Neural progenitor cell (in vitro differentiated cells): ENCODE results near the gene CTNNBIP1. TPM values are rescaled to one million over a fixed set of nuclear protein-coding genes. Genes with fewer than 3 reads are reported as not detected.

Experiments
- DNase-seq: peaks from one replicate; pipeline ENCODE4 v3.0.0-alpha.2; 2016; ENCODE audit warnings: low spot score
- H2AFZ ChIP-seq: fragments of 200-600 bp; sonication (generic); replicated peaks from 2 replicates; pipeline ENCODE4 v1.6.1; 2016; ENCODE audit warnings: antibody characterized with exemption
- H3F3A ChIP-seq: fragments of 200-600 bp; sonication (generic); 2 replicates; pipeline ENCODE4 v1.6.1; 2016; ENCODE audit warnings: antibody characterized with exemption, low read depth
- H3K27ac ChIP-seq: fragments of 200-600 bp; sonication (generic); 2 replicates; pipeline ENCODE4 v1.5.1; 2016; ENCODE audit warnings: mild to moderate bottlenecking
- H3K27me3 ChIP-seq: fragments of 200-600 bp; sonication (generic); 2 replicates; pipeline ENCODE4 v1.6.1; 2016; ENCODE audit warnings: mild to moderate bottlenecking, moderate library complexity
- H3K36me3 ChIP-seq: fragments of 200-600 bp; sonication (generic); 2 replicates; pipeline ENCODE4 v1.5.1; 2016
- H3K4me1 ChIP-seq: fragments of 200-600 bp; sonication (generic); 2 replicates; pipeline ENCODE4 v1.6.1; 2016; ENCODE audit warnings: mixed run types
- H3K4me2 ChIP-seq: fragments of 200-600 bp; sonication (generic); 2 replicates; pipeline ENCODE4 v1.6.1; 2016
- H3K4me3 ChIP-seq: fragments of 200-600 bp; sonication (generic); 2 replicates; pipeline ENCODE4 v1.5.1; 2016
- H3K79me2 ChIP-seq: fragments of 200-600 bp; sonication (generic); 2 replicates; pipeline ENCODE4 v1.6.1; 2016; ENCODE audit warnings: low read depth
- H3K9ac ChIP-seq: fragments of 200-600 bp; sonication (generic); 2 replicates; pipeline ENCODE4 v1.6.1; 2016
- H3K9me3 ChIP-seq: fragments of 200-600 bp; sonication (generic); 2 replicates; pipeline ENCODE4 v1.5.1; 2016; ENCODE audit warnings: low read depth
- H4K20me1 ChIP-seq: fragments of 200-600 bp; sonication (generic); 2 replicates; pipeline ENCODE4 v1.6.1; 2016; ENCODE audit warnings: low read depth
- H3K27ac Mint-ChIP-seq: 3 replicates; pipeline ENCODE4 v1.8.0; 2021; ENCODE audit warnings: mixed read lengths
- H3K27me3 Mint-ChIP-seq: 2 replicates; pipeline ENCODE4 v1.8.0; 2022; ENCODE audit warnings: low read depth, mild to moderate bottlenecking, inconsistent platforms, moderate library complexity, mixed read lengths; ENCODE audit not compliant: insufficient read depth
- H3K36me3 Mint-ChIP-seq: 3 replicates; pipeline ENCODE4 v1.8.0; 2021; ENCODE audit warnings: mixed read lengths
- H3K4me1 Mint-ChIP-seq: 3 replicates; pipeline ENCODE4 v1.8.0; 2021; ENCODE audit warnings: mixed read lengths
- H3K4me3 Mint-ChIP-seq: 3 replicates; pipeline ENCODE4 v1.8.0; 2021; ENCODE audit warnings: mild to moderate bottlenecking, moderate library complexity, mixed read lengths
- H3K9me3 Mint-ChIP-seq: 3 replicates; pipeline ENCODE4 v1.8.0; 2020; ENCODE audit warnings: mixed read lengths
- EZH2 ChIP-seq: fragments of 200-600 bp; sonication (generic); IDR thresholded peaks from 2 replicates; pipeline ENCODE4 v1.6.1; 2017; ENCODE audit warnings: antibody characterized with exemption, mild to moderate bottlenecking, moderate library complexity
- EZH2phosphoT487 ChIP-seq: fragments of 200-600 bp; sonication (generic); IDR thresholded peaks from 2 replicates; pipeline ENCODE4 v1.6.1; 2017; ENCODE audit warnings: antibody characterized with exemption
- total RNA-seq: library from RNA; depleted of rRNA; stranded (reverse); fragments of >200 nt; gene quantifications from 2 replicates; pipeline ENCODE4 v1.2.3, GENCODE V29; 2015; ENCODE audit warnings: low replicate concordance
- TF ChIP-seq, protein P1 (sequence below): fragments of 200-600 bp; sonication (generic); IDR thresholded peaks from 2 replicates; pipeline ENCODE4 v1.5.1; 2017; ENCODE audit warnings: antibody characterized with exemption, mild to moderate bottlenecking

Gene CTNNBIP1
- total RNA-seq, 1 donor from 2014 or later: 68.8 TPM

DNA sequence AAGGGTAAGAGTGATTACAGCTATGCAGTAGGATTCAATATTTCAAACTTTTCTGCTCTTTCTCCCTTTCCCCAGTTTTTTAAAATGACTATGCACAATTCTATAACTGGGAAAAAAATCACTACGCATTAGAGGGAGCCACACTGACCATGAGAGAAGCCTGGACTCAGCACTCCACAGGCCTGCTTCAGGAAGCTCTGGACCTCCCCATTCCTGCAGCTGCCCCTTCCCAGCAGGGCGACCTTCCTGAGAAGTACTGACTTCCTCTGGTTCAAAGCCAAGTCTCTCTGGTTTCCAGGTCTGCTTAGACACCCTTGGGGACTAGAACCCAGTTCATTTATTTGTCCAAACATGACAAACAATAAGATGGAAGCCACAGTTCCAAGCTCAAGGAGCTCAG, 44.3 kb downstream of the CTNNBIP1 start:
- Mint-ChIP-seq H3K4me3 (no peak overlapping the region), H3K27ac (peak overlapping the region; percentile 60)
- H3K9ac ChIP-seq: no peak overlapping the region

DNA sequence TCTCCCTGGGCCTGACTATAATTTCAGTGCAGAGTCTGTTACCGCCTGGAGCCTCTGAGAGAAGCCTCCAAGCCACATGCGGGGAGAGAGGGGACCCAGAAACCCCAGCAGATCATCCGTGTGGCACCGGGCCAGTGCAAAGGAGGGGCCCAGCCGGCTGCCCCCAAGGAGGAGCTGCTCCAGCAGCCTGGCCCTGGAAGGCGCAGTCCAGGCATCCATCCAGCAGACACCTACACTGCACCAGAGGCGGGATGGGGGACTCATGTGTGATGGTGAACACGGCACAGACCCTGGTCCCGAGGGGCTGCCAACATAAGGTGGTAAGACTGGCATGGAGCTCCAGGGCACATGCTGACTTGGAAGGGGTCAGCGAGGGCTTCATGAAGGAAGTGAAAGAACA, 46.7 kb downstream of the CTNNBIP1 start:
- no peaks in the 10 kb centered on the region for H3K79me2 ChIP-seq
- Mint-ChIP-seq H3K9me3 (no peaks in the 10 kb centered on the region), H3K4me3 (no peak overlapping the region), H3K27me3 (peaks cover 2% of the 10 kb centered on the region), H3K27ac (peak overlapping the region; percentile 65), H3K36me3 (peaks cover 4% of the 10 kb centered on the region), H3K4me1 (peaks cover 30% of the 10 kb centered on the region)
- no peaks in the 10 kb centered on the region for H3K9me3 ChIP-seq
- no peak overlapping the region for H3K4me2 ChIP-seq
- no peak overlapping the region for H2AFZ ChIP-seq
- H3F3A ChIP-seq: peaks cover 16% of the 10 kb centered on the region
- no peaks in the 10 kb centered on the region for H3K27me3 ChIP-seq
- no peak for DNase-seq
- H4K20me1 ChIP-seq: peaks cover 9% of the 10 kb centered on the region
- no peak overlapping the region for H3K9ac ChIP-seq
- no peak overlapping the region for H3K4me3 ChIP-seq
- no peak overlapping the region for H3K27ac ChIP-seq
- H3K36me3 ChIP-seq: no peaks in the 10 kb centered on the region
- TF ChIP-seq, protein P1, sequence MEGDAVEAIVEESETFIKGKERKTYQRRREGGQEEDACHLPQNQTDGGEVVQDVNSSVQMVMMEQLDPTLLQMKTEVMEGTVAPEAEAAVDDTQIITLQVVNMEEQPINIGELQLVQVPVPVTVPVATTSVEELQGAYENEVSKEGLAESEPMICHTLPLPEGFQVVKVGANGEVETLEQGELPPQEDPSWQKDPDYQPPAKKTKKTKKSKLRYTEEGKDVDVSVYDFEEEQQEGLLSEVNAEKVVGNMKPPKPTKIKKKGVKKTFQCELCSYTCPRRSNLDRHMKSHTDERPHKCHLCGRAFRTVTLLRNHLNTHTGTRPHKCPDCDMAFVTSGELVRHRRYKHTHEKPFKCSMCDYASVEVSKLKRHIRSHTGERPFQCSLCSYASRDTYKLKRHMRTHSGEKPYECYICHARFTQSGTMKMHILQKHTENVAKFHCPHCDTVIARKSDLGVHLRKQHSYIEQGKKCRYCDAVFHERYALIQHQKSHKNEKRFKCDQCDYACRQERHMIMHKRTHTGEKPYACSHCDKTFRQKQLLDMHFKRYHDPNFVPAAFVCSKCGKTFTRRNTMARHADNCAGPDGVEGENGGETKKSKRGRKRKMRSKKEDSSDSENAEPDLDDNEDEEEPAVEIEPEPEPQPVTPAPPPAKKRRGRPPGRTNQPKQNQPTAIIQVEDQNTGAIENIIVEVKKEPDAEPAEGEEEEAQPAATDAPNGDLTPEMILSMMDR: no peak
- TF ChIP-seq EZH2phosphoT487: no peak
- no peak for TF ChIP-seq EZH2
- H3K4me1 ChIP-seq: peaks cover 14% of the 10 kb centered on the region

More for the DNA sequence above, 44.3 kb downstream of the CTNNBIP1 start:
- H3K9me3 ChIP-seq: no peaks in the 10 kb centered on the region
- H3K4me3 ChIP-seq: no peak overlapping the region
- H3K27me3 ChIP-seq: no peaks in the 10 kb centered on the region
- H3F3A ChIP-seq: peaks cover 10% of the 10 kb centered on the region
- no peak overlapping the region for H2AFZ ChIP-seq
- peaks cover 2% of the 10 kb centered on the region for H3K27me3 Mint-ChIP-seq
- peaks cover 18% of the 10 kb centered on the region for H3K4me1 Mint-ChIP-seq
- H3K27ac ChIP-seq: no peak overlapping the region
- no peak for DNase-seq
- no peaks in the 10 kb centered on the region for H3K79me2 ChIP-seq
- no peaks in the 10 kb centered on the region for H3K9me3 Mint-ChIP-seq
- H3K4me1 ChIP-seq: no peaks in the 10 kb centered on the region
- no peaks in the 10 kb centered on the region for H3K36me3 ChIP-seq
- TF ChIP-seq, protein P1: no peak
- TF ChIP-seq EZH2 (no peak), EZH2phosphoT487 (no peak)
- no peak overlapping the region for H3K4me2 ChIP-seq
- H3K36me3 Mint-ChIP-seq: no peaks in the 10 kb centered on the region
- peaks cover 9% of the 10 kb centered on the region for H4K20me1 ChIP-seq

DNA sequence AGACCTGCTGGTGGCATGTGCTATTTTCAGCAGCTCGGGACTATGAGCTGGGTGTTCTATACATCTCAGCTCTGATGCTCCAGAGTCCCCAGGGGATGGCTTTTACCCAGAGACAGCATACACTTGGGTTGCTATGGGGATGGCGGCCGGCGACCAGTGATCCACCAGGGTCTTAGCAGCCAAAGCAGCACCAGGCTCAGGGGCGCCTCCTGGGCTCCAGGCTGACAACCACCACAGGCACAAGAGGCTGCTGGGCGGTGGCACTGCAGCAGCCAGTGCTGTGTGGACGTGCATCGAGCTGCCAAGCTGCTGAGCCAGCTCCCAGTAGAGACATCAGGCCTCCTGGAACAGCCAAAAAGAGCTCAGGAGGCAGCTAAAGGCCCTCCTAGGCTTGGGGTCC, 48.7 kb downstream of the CTNNBIP1 start:
- no peaks in the 10 kb centered on the region for H3K27me3 ChIP-seq
- H3K9me3 ChIP-seq: no peaks in the 10 kb centered on the region
- H3K27me3 Mint-ChIP-seq: peaks cover 2% of the 10 kb centered on the region
- no peak overlapping the region for H3K27ac ChIP-seq
- peak; percentile 35 for DNase-seq
- peaks cover 12% of the 10 kb centered on the region for H3K36me3 Mint-ChIP-seq
- no peak overlapping the region for H3K4me2 ChIP-seq
- no peaks in the 10 kb centered on the region for H3K36me3 ChIP-seq
- peaks cover 14% of the 10 kb centered on the region for H3K4me1 ChIP-seq
- H3K4me1 Mint-ChIP-seq: peaks cover 30% of the 10 kb centered on the region
- no peak overlapping the region for H3K4me3 ChIP-seq
- H2AFZ ChIP-seq: no peak overlapping the region
- peaks cover 7% of the 10 kb centered on the region for H3F3A ChIP-seq
- no peak overlapping the region for H3K27ac Mint-ChIP-seq
- TF ChIP-seq, protein P1: peak; percentile 22
- TF ChIP-seq EZH2phosphoT487: no peak
- no peak for TF ChIP-seq EZH2
- no peak overlapping the region for H3K9ac ChIP-seq
- H4K20me1 ChIP-seq: peaks cover 6% of the 10 kb centered on the region
- H3K4me3 Mint-ChIP-seq: no peak overlapping the region
- no peaks in the 10 kb centered on the region for H3K9me3 Mint-ChIP-seq
- no peaks in the 10 kb centered on the region for H3K79me2 ChIP-seq
